Embryonic facial prominence (tissue), 1 donor: Measurements from ENCODE around the gene DNAAF9.
"Not testable (repeated sequence)": the region's sequence is repeated elsewhere in the genome, so short reads cannot be mapped to it uniquely, and the experiment has no call there.

ENCODE experiments used
- DNase-seq: peaks from one replicate; pipeline ENCODE4 v3.0.0-alpha.2; 2016; ENCODE audit errors: extremely low spot score

Gene DNAAF9

GRCh38 chr20:3407040-3407770, at the start of gene DNAAF9:
DNAAF9 (minus strand) TSS chr20:3407669; CDS start chr20:3407557, 112 bp downstream.
- DNase-seq, result peak; percentile 27

GRCh38 chr20:3456648-3457047, 49.2 kb upstream of the DNAAF9 start:
- no peak for DNase-seq

GRCh38 chr20:3454831-3455230, 47.4 kb upstream of the DNAAF9 start:
- no peak for DNase-seq

GRCh38 chr20:3452690-3453089, 45.2 kb upstream of the DNAAF9 start:
- no peak for DNase-seq

- no peak for DNase-seq
These were observed 44.7 kb upstream of the DNAAF9 start for GRCh38 chr20:3452136-3452535.

GRCh38 chr20:3449319-3449718, 41.9 kb upstream of the DNAAF9 start:
- DNase-seq, result no peak

GRCh38 chr20:3447321-3447720, 39.9 kb upstream of the DNAAF9 start:
- DNase-seq, result no peak

- no peak for DNase-seq
These were observed 39.3 kb upstream of the DNAAF9 start for GRCh38 chr20:3446779-3447178.

- no peak for DNase-seq
These were observed 29.6 kb upstream of the DNAAF9 start for GRCh38 chr20:3436864-3437574.

- no peak for DNase-seq
These were observed 26.8 kb upstream of the DNAAF9 start for GRCh38 chr20:3434232-3434631.

GRCh38 chr20:3433744-3434143, 26.3 kb upstream of the DNAAF9 start:
- DNase-seq, result no peak

- no peak for DNase-seq
These were observed 25.4 kb upstream of the DNAAF9 start for GRCh38 chr20:3432844-3433243.

GRCh38 chr20:3431109-3431508, 23.6 kb upstream of the DNAAF9 start:
- no peak for DNase-seq

- no peak for DNase-seq
These were observed 23.1 kb upstream of the DNAAF9 start for GRCh38 chr20:3430376-3431069.

- not testable (repeated sequence) for DNase-seq
These were observed 19.3 kb upstream of the DNAAF9 start for GRCh38 chr20:3426766-3427165.

- no peak for DNase-seq
These were observed 15.7 kb upstream of the DNAAF9 start for GRCh38 chr20:3423126-3423525.

GRCh38 chr20:3421985-3422384, 14.5 kb upstream of the DNAAF9 start:
- no peak for DNase-seq

- DNase-seq, result no peak
These were observed 12.8 kb upstream of the DNAAF9 start for GRCh38 chr20:3420211-3420707.

GRCh38 chr20:3418161-3418560, 10.7 kb upstream of the DNAAF9 start:
- not testable (repeated sequence) for DNase-seq

- no peak for DNase-seq
These were observed 6.7 kb upstream of the DNAAF9 start for GRCh38 chr20:3414122-3414521.

GRCh38 chr20:3413393-3413889, 6.0 kb upstream of the DNAAF9 start:
- no peak for DNase-seq
